Nephron (organoid): Measurements from ENCODE around the gene SRC.
A peak's percentile ranks its signal among the peaks of the same experiment; 100 is the strongest.
"Not testable (repeated sequence)": the region's sequence is repeated elsewhere in the genome, so short reads cannot be mapped to it uniquely, and the experiment has no call there.

Source experiments
- H3K27ac Mint-ChIP-seq, 3 experiments: 2 replicates each; pipeline ENCODE4 v1.8.0; 2020; ENCODE audit warnings: mixed read lengths in 3 of 3, mild to moderate bottlenecking in 2 of 3, moderate library complexity in 1 of 3
- H3K27me3 Mint-ChIP-seq: 2 replicates; pipeline ENCODE4 v1.8.0; 2021; ENCODE audit warnings: low read depth, mild to moderate bottlenecking, moderate library complexity, mixed read lengths
- H3K36me3 Mint-ChIP-seq: 2 replicates; pipeline ENCODE4 v1.8.0; 2020; ENCODE audit warnings: low read depth, mixed read lengths
- H3K4me1 Mint-ChIP-seq: 2 replicates; pipeline ENCODE4 v1.8.0; 2020; ENCODE audit warnings: mixed read lengths
- H3K4me3 Mint-ChIP-seq, 3 experiments: 2 replicates each; pipeline ENCODE4 v1.8.0; 2020; ENCODE audit warnings: mild to moderate bottlenecking in 3 of 3, mixed read lengths in 3 of 3, moderate library complexity in 2 of 3
- H3K9me3 Mint-ChIP-seq: 2 replicates; pipeline ENCODE4 v1.8.0; 2020; ENCODE audit warnings: mixed read lengths
- CTCF ChIP-seq, 3 experiments: fragments of 200-600 bp; sonication (generic); IDR thresholded peaks; one replicate each; pipeline ENCODE4 v1.5.0; 2021; ENCODE audit warnings: antibody characterized with exemption in 3 of 3; ENCODE audit not compliant: unreplicated experiment in 3 of 3

SRC gene

GRCh38 chr20:37369846-37370245, 23.9 kb downstream of the SRC start:
- Mint-ChIP-seq H3K27me3 (no peaks in the 10 kb centered on the region), H3K9me3 (no peaks in the 10 kb centered on the region), H3K4me1 (peaks cover 6% of the 10 kb centered on the region), H3K36me3 (peaks cover 49% of the 10 kb centered on the region), H3K4me3 (no peak overlapping the region), H3K27ac (no peak overlapping the region)
- TF ChIP-seq CTCF (IDR thresholded peaks at IDR 0.05; ENCODE audit: unreplicated experiment in 3 of 3): no peak

GRCh38 chr20:37371845-37372244, 25.9 kb downstream of the SRC start:
- H3K36me3 Mint-ChIP-seq: peaks cover 39% of the 10 kb centered on the region
- H3K27me3 Mint-ChIP-seq, H3K4me3 Mint-ChIP-seq, H3K27ac Mint-ChIP-seq, H3K9me3 Mint-ChIP-seq, H3K4me1 Mint-ChIP-seq: not testable (repeated sequence)

- Mint-ChIP-seq H3K4me3 (no peak overlapping the region), H3K9me3 (no peaks in the 10 kb centered on the region), H3K36me3 (peaks cover 33% of the 10 kb centered on the region), H3K4me1 (peaks cover 4% of the 10 kb centered on the region), H3K27me3 (no peaks in the 10 kb centered on the region), H3K27ac (peak overlapping the region in 1 of 3 experiments; percentile 11)
- no peak for TF ChIP-seq CTCF (IDR thresholded peaks at IDR 0.05; ENCODE audit: unreplicated experiment in 3 of 3)
Measured at GRCh38 chr20:37372441-37372840, 26.5 kb downstream of the SRC start.

- Mint-ChIP-seq H3K27me3 (no peaks in the 10 kb centered on the region), H3K9me3 (no peaks in the 10 kb centered on the region), H3K27ac (no peak overlapping the region), H3K36me3 (peaks cover 27% of the 10 kb centered on the region), H3K4me3 (no peak overlapping the region), H3K4me1 (peaks cover 4% of the 10 kb centered on the region)
- no peak for TF ChIP-seq CTCF (IDR thresholded peaks at IDR 0.05; ENCODE audit: unreplicated experiment in 3 of 3)
Measured at GRCh38 chr20:37373020-37373598, 27.2 kb downstream of the SRC start.

GRCh38 chr20:37375227-37375626, 29.3 kb downstream of the SRC start:
- Mint-ChIP-seq H3K27ac (no peak overlapping the region), H3K4me3 (no peak overlapping the region), H3K9me3 (no peaks in the 10 kb centered on the region), H3K36me3 (peaks cover 16% of the 10 kb centered on the region), H3K27me3 (no peaks in the 10 kb centered on the region), H3K4me1 (peaks cover 4% of the 10 kb centered on the region)
- TF ChIP-seq CTCF (IDR thresholded peaks at IDR 0.05; ENCODE audit: unreplicated experiment in 3 of 3): no peak

GRCh38 chr20:37376324-37376723, 30.4 kb downstream of the SRC start:
- H3K4me1 Mint-ChIP-seq: peaks cover 4% of the 10 kb centered on the region
- no peaks in the 10 kb centered on the region for H3K27me3 Mint-ChIP-seq
- H3K4me3 Mint-ChIP-seq: no peak overlapping the region
- H3K9me3 Mint-ChIP-seq: no peaks in the 10 kb centered on the region
- no peak overlapping the region for H3K27ac Mint-ChIP-seq
- peaks cover 16% of the 10 kb centered on the region for H3K36me3 Mint-ChIP-seq
- no peak for TF ChIP-seq CTCF (IDR thresholded peaks at IDR 0.05; ENCODE audit: unreplicated experiment in 3 of 3)
